ENCODE measurements around the gene SYPL2.

- no peak for TF ChIP-seq POLR2A (IDR thresholded peaks at IDR 0.05)
- no peak for TF ChIP-seq POLR2AphosphoS5 (IDR thresholded peaks at IDR 0.05; ENCODE audit: insufficient read depth in 1 of 2, low read depth in 1 of 2)
These were observed 43.1 kb downstream of the SYPL2 start, which contains the start of gene AMIGO1 for GRCh38 chr1:109509176-109510134.
